Stomach (tissue), 9 donors: ENCODE data around the gene RNASET2. TPM values are rescaled to one million over a fixed set of nuclear protein-coding genes. Genes with fewer than 3 reads are reported as not detected.

Experiments used
- DNase-seq, 2 donors: peaks; one replicate each; pipeline versions ENCODE4 v3.0.0 to v3.0.0-alpha.2; 2013 to 2019
- H3K27ac ChIP-seq, 5 donors: fragments of 200-600 bp in 4 of 5; sonication (generic) in 4 of 5; one replicate each; pipeline ENCODE4 v1.5.1; 2013 to 2019; ENCODE audit warnings: mild to moderate bottlenecking in 1 of 5, moderate library complexity in 1 of 5
- H3K27me3 ChIP-seq, 3 donors: fragments of 200-600 bp; sonication (generic); one replicate each; pipeline ENCODE4 v1.5.1; 2017 to 2019; ENCODE audit warnings: mixed run types in 1 of 3
- H3K36me3 ChIP-seq, 4 donors: fragments of 200-600 bp; sonication (generic); 1 replicate in 3 of 4; 2 replicates in 1 of 4; pipeline ENCODE4 v1.5.1; 2016 to 2019
- H3K4me1 ChIP-seq, 4 donors: fragments of 200-600 bp; sonication (generic); one replicate each; pipeline ENCODE4 v1.5.1; 2016 to 2019
- H3K4me3 ChIP-seq, 4 donors: fragments of 200-600 bp; sonication (generic) in 3 of 4; one replicate each; pipeline ENCODE4 v1.5.1; 2016 to 2019; ENCODE audit warnings: mild to moderate bottlenecking in 1 of 4
- H3K9me3 ChIP-seq, 4 donors: fragments of 200-600 bp; sonication (generic); one replicate each; pipeline ENCODE4 v1.5.1; 2016 to 2019
- CTCF ChIP-seq, 7 experiments: fragments of 450-650 bp in 4 of 7; fragments of 200-600 bp in 3 of 7; sonication (generic) in 3 of 7; IDR thresholded peaks; one replicate each; pipeline ENCODE4 v1.5.1; 2016 to 2019; ENCODE audit warnings: antibody characterized with exemption in 7 of 7, control low read depth in 2 of 7, mild to moderate bottlenecking in 1 of 7
- EP300 ChIP-seq: sonication (generic); formaldehyde crosslinking; IDR thresholded peaks from one replicate; pipeline ENCODE4 v1.6.1; 2017; ENCODE audit warnings: antibody characterized with exemption
- POLR2A ChIP-seq, 4 donors: fragments of 450-650 bp; IDR thresholded peaks; one replicate each; pipeline ENCODE4 v1.6.1; 2016; ENCODE audit warnings: antibody characterized with exemption in 4 of 4, control low read depth in 2 of 4, mild to moderate bottlenecking in 1 of 4, moderate library complexity in 1 of 4
- POLR2AphosphoS5 ChIP-seq, 3 donors: sonication (generic); formaldehyde crosslinking; IDR thresholded peaks; one replicate each; pipeline ENCODE4 v1.6.1; 2016; ENCODE audit warnings: antibody characterized with exemption in 3 of 3
- WGBS, 5 donors: extraction: QIAGEN DNeasy Blood & Tissue Kit in 3 of 5; methylation state at CpG; one replicate each; pipeline versions ENCODE4 v1.1.5 to v1.1.7; 2013 to 2018; 5-methylcytosine and 5-hydroxymethylcytosine counted together
- intact Hi-C: fragments of 100-400 bp; cut with DNase I; formaldehyde crosslinking; loops from one replicate; pipeline ENCODE4 v1.15.1; 2023; ENCODE audit warnings: low total_unique reads
- polyA plus RNA-seq, 3 donors: library from polyadenylated mRNA; stranded (reverse); fragments of 200-250 nt; gene quantifications; one replicate each; pipeline ENCODE4 v1.2.3, GENCODE V29; 2013
- total RNA-seq, 5 donors: library from RNA; depleted of rRNA; stranded (reverse); fragments of >200 nt; gene quantifications; one replicate each; pipeline versions ENCODE4 v1.1.0 to v1.2.3, GENCODE V29; 2014 to 2016
- donor health status: healthy with polysubstance abuse.
- donor health status: Bipolar disorder and iron deficiency.
- donor health status: healthy.

Gene RNASET2
- total and polyA plus RNA-seq, 8 donors: 13.4 to 340 (median 86.3) TPM

GRCh38 chr6:166925141-166925996 is 31.0 kb downstream of the RNASET2 start:
- TF ChIP-seq POLR2AphosphoS5 (IDR thresholded peaks at IDR 0.05): no peak
- no peak for TF ChIP-seq EP300
- TF ChIP-seq CTCF (IDR thresholded peaks at IDR 0.05): no peak
- no peak for TF ChIP-seq POLR2A (IDR thresholded peaks at IDR 0.05)
- Histone ChIP-seq H3K27me3 (no peaks in the 10 kb centered on the region), H3K4me3 (no peak overlapping the region), H3K27ac (no peak overlapping the region), H3K4me1 (no peaks in the 10 kb centered on the region), H3K36me3 (peaks cover 6 to 38% (median 24%) of the 10 kb centered on the region in 4 donors), H3K9me3 (no peaks in the 10 kb centered on the region)
- intact Hi-C loops: no loop called here
- WGBS, 5 donors: 95 to 98% (median 97%) methylated on average over 19 of the region's 19 CpGs
- DNase-seq: no peak

GRCh38 chr6:166924531-166924930 is 31.8 kb downstream of the RNASET2 start:
- Histone ChIP-seq H3K27me3 (no peaks in the 10 kb centered on the region), H3K4me3 (no peak overlapping the region), H3K4me1 (no peaks in the 10 kb centered on the region), H3K27ac (no peak overlapping the region), H3K36me3 (peaks cover 6 to 30% (median 19%) of the 10 kb centered on the region in 4 donors), H3K9me3 (no peaks in the 10 kb centered on the region)
- intact Hi-C loops: no loop called here
- TF ChIP-seq CTCF (IDR thresholded peaks at IDR 0.05): no peak
- TF ChIP-seq POLR2AphosphoS5 (IDR thresholded peaks at IDR 0.05): no peak
- no peak for TF ChIP-seq POLR2A (IDR thresholded peaks at IDR 0.05)
- TF ChIP-seq EP300: no peak
- no peak for DNase-seq
- 93 to 97% (median 95%) methylated on average over 9 of the region's 9 CpGs for WGBS, 5 donors

GRCh38 chr6:166922937-166923336 is 33.4 kb downstream of the RNASET2 start:
- H3K36me3 ChIP-seq: peaks cover 0 to 14% (median 5%) of the 10 kb centered on the region in 4 donors
- intact Hi-C loops: no loop called here
- H3K27me3 ChIP-seq: no peaks in the 10 kb centered on the region
- no peaks in the 10 kb centered on the region for H3K9me3 ChIP-seq
- no peaks in the 10 kb centered on the region for H3K4me1 ChIP-seq
- DNase-seq: no peak
- H3K4me3 ChIP-seq: no peak overlapping the region
- WGBS, 5 donors: 89 to 97% (median 94%) methylated on average over 6 to 7 of the region's 7 CpGs
- no peak overlapping the region for H3K27ac ChIP-seq
- TF ChIP-seq CTCF (IDR thresholded peaks at IDR 0.05): no peak

- Histone ChIP-seq H3K4me1 (no peaks in the 10 kb centered on the region), H3K27me3 (no peaks in the 10 kb centered on the region), H3K36me3 (peaks cover 0 to under 1% (median under 1%) of the 10 kb centered on the region in 4 donors), H3K27ac (no peak overlapping the region), H3K9me3 (no peaks in the 10 kb centered on the region), H3K4me3 (no peak overlapping the region)
- TF ChIP-seq POLR2A (IDR thresholded peaks at IDR 0.05): no peak
- no peak for TF ChIP-seq EP300
- TF ChIP-seq CTCF (IDR thresholded peaks at IDR 0.05): no peak
- no peak for TF ChIP-seq POLR2AphosphoS5 (IDR thresholded peaks at IDR 0.05)
- 86 to 95% (median 91%) methylated on average over 3 of the region's 3 CpGs for WGBS, 5 donors
- DNase-seq: no peak
- intact Hi-C loops: no loop called here
Measured at GRCh38 chr6:166921570-166921969, 34.8 kb downstream of the RNASET2 start.
